Endothelial cell of umbilical vein (primary cell): ENCODE data around the gene ATP8A2. TPM values are rescaled to one million over a fixed set of nuclear protein-coding genes. Genes with fewer than 3 reads are reported as not detected.

ENCODE experiments used
- BruUV-seq: library from RNA; stranded (reverse); fragments of 400-500 nt; replicated peaks from 2 replicates; lab custom pipeline; 2021; lab: Mats Ljungman, UMichigan
- CTCF ChIA-PET: fragments of 300-600, 350-600 bp; sonication (Branson Sonifier 250); formaldehyde crosslinking; loops from one replicate; lab custom pipeline; 2021; ENCODE audit warnings: antibody characterized with exemption, inconsistent platforms; lab: Charles Lee
- POLR2A ChIA-PET: fragments of 300-600, 350-600 bp; sonication (Branson Sonifier 250); formaldehyde crosslinking; loops from one replicate; lab custom pipeline; 2021; ENCODE audit warnings: antibody characterized with exemption, inconsistent platforms; lab: Charles Lee
- DNase-seq: peaks from one replicate; pipeline ENCODE4 v3.0.0-alpha.2; 2011; ENCODE audit warnings: low read depth, low spot score
- FAIRE-seq: peaks from 2 replicates; lab custom pipeline; 2011; peaks lifted over from hg19 to GRCh38; lab: Jason Lieb, UNC
- H2AFZ ChIP-seq: 2 replicates; pipeline ENCODE4 v1.6.0; 2012; ENCODE audit warnings: low read depth, low read length, control low read depth, inconsistent platforms
- H3K27ac ChIP-seq: 2 replicates; pipeline ENCODE4 v1.5.1; 2011; ENCODE audit warnings: low read depth, mild to moderate bottlenecking, control low read depth, low read length, moderate library complexity; ENCODE audit not compliant: insufficient read depth
- H3K27me3 ChIP-seq, 2 experiments: 2 replicates each; pipeline versions ENCODE4 v1.6.0 to v1.6.1; 2011; ENCODE audit warnings: low read length in 2 of 2, mixed read lengths in 1 of 2; ENCODE audit not compliant: control insufficient read depth in 2 of 2, insufficient read depth in 2 of 2
- H3K36me3 ChIP-seq, 2 experiments: 2 replicates in 1 of 2; 3 replicates in 1 of 2; pipeline ENCODE4 v1.5.1; 2011; ENCODE audit warnings: low read length in 2 of 2, mild to moderate bottlenecking in 1 of 2, moderate library complexity in 1 of 2; ENCODE audit not compliant: control insufficient read depth in 2 of 2, insufficient read depth in 2 of 2; ENCODE audit errors: extremely low read depth in 1 of 2
- H3K4me1 ChIP-seq: 3 replicates; pipeline ENCODE4 v1.5.1; 2011; ENCODE audit warnings: mild to moderate bottlenecking, low read length; ENCODE audit not compliant: control insufficient read depth, insufficient read depth; ENCODE audit errors: extremely low read depth
- H3K4me2 ChIP-seq: 2 replicates; pipeline ENCODE4 v1.6.1; 2011; ENCODE audit warnings: low read length, control low read depth, mixed read lengths; ENCODE audit not compliant: insufficient read depth
- H3K4me3 ChIP-seq, 3 experiments: fragments of 200-600 bp in 1 of 3; sonication (generic), shearing (Covaris generic) in 1 of 3; replicated peaks in 1 of 3; 2 replicates each; pipeline ENCODE4 v1.5.1; 2011 to 2016; ENCODE audit warnings: control low read depth in 3 of 3, low read length in 3 of 3, mild to moderate bottlenecking in 2 of 3, inconsistent platforms in 1 of 3, low read depth in 1 of 3, moderate library complexity in 1 of 3; ENCODE audit not compliant: insufficient read depth in 1 of 3
- H3K79me2 ChIP-seq: 2 replicates; pipeline ENCODE4 v1.6.0; 2012; ENCODE audit warnings: low read length, inconsistent platforms; ENCODE audit not compliant: control insufficient read depth, insufficient read depth
- H3K9ac ChIP-seq: replicated peaks from 2 replicates; pipeline ENCODE3; 2011; ENCODE audit warnings: low read length, control low read depth; ENCODE audit not compliant: insufficient read depth; ENCODE audit errors: extremely low read depth
- H3K9me1 ChIP-seq: replicated peaks from 3 replicates; pipeline ENCODE4 v1.6.0; 2011; ENCODE audit warnings: mild to moderate bottlenecking, low read length; ENCODE audit not compliant: control insufficient read depth, insufficient read depth; ENCODE audit errors: extremely low read depth
- H3K9me3 ChIP-seq: replicated peaks from 2 replicates; pipeline ENCODE4 v1.5.1; 2012; ENCODE audit warnings: low read length, inconsistent platforms; ENCODE audit not compliant: control insufficient read depth, insufficient read depth
- H4K20me1 ChIP-seq: replicated peaks from 2 replicates; pipeline ENCODE3; 2011; ENCODE audit warnings: mild to moderate bottlenecking, low read length; ENCODE audit not compliant: control insufficient read depth, insufficient read depth; ENCODE audit errors: extremely low read depth
- EZH2 ChIP-seq: IDR thresholded peaks from 2 replicates; pipeline ENCODE4 v1.6.1; 2012; ENCODE audit warnings: borderline replicate concordance, low read depth, mild to moderate bottlenecking, moderate library complexity, low read length, inconsistent platforms; ENCODE audit not compliant: severe bottlenecking
- FOS ChIP-seq: IDR thresholded peaks from 2 replicates; pipeline ENCODE4 v1.6.1; 2011; ENCODE audit warnings: mild to moderate bottlenecking, low read length, moderate library complexity, borderline replicate concordance; ENCODE audit not compliant: insufficient read depth
- GATA2 ChIP-seq: IDR thresholded peaks from 2 replicates; pipeline ENCODE4 v1.7.0; 2011; ENCODE audit warnings: low read depth, mild to moderate bottlenecking, moderate library complexity, mixed read lengths, low read length; ENCODE audit not compliant: insufficient read length, insufficient read depth
- JUN ChIP-seq: IDR thresholded peaks from 2 replicates; pipeline ENCODE4 v1.6.1; 2011; ENCODE audit warnings: borderline replicate concordance, low read depth; ENCODE audit not compliant: insufficient read length, insufficient read depth
- MAX ChIP-seq: IDR thresholded peaks from 2 replicates; pipeline ENCODE4 v1.6.1; 2011; ENCODE audit not compliant: insufficient read depth, insufficient read length
- MYC ChIP-seq: IDR thresholded peaks from one replicate; pipeline ENCODE4 v1.6.1; 2011; ENCODE audit warnings: mild to moderate bottlenecking, low read depth, low read length
- POLR2A ChIP-seq: IDR thresholded peaks from 2 replicates; pipeline ENCODE4 v1.6.1; 2012; ENCODE audit warnings: low read depth, mild to moderate bottlenecking, control low read depth, low read length
- POLR2AphosphoS5 ChIP-seq: IDR thresholded peaks from 2 replicates; pipeline ENCODE4 v1.6.1; 2012; ENCODE audit warnings: low read depth, mild to moderate bottlenecking, control low read depth, low read length, moderate library complexity; ENCODE audit not compliant: insufficient read depth
- dilution Hi-C: fragments of 300-500 bp; cut with MboI; formaldehyde crosslinking; loops from one replicate; pipeline ENCODE4 v1.15.0; 2019; ENCODE audit warnings: low sequenced_read_pairs; ENCODE audit not compliant: extremely low pct_ligation_motif_present
- intact Hi-C: fragments of 100-400 bp; cut with micrococcal nuclease; formaldehyde crosslinking; loops from one replicate; pipeline ENCODE4 v1.10.0; 2022
- polyA plus RNA-seq, 4 experiments: library from polyadenylated mRNA; depleted of rRNA in 3 of 4; stranded (reverse) in 3 of 4; unstranded in 1 of 4; fragments of >200 nt; gene quantifications; 2 replicates each; pipeline versions ENCODE4 v1.2.1 to v1.2.3, GENCODE V29; 2011 to 2012; ENCODE audit warnings: missing spikeins in 1 of 4
- total RNA-seq: library from RNA; stranded (reverse); gene quantifications from 2 replicates; pipeline ENCODE4 v1.2.3, GENCODE V29; 2021
- TF ChIP-seq, protein P1 (sequence below), 2 donors: IDR thresholded peaks; 1 replicate in 1 of 2; 2 replicates in 1 of 2; pipeline ENCODE4 v1.5.1; 2011; ENCODE audit warnings: low read length in 2 of 2, mild to moderate bottlenecking in 2 of 2, moderate library complexity in 2 of 2, control low read depth in 1 of 2, inconsistent platforms in 1 of 2, low read depth in 1 of 2; ENCODE audit not compliant: insufficient read depth in 1 of 2; ENCODE audit errors: extremely low read depth in 1 of 2

The ATP8A2 gene
- total and polyA plus RNA-seq, 2 donors (not counting 3 experiments of a cell fraction or from before 2014, with no cell fraction given): 0.11 to 0.49 TPM

DNA sequence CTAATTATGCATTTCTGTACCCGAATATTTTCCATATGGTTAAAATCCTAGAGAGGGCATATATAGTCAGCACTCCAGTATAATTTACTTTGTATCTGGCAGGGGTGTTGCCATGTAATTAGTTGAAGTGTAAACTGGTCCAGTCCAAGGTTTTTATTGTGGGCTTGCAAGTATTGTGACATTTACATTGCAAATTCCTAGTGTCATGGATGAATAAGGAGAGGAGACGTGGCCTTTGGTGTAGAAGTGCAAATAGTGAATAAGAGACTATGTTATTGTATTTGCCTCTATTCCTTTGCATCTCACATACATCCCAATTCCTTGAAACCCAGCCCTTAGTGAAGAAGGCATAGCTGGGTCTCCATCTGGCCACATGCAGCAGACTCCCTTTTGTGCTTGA lies 330.6 kb downstream of the ATP8A2 start:
- dilution Hi-C loops: no loop called here
- H3K4me3 ChIP-seq: no peak overlapping the region
- H3K9me3 ChIP-seq: no peaks in the 10 kb centered on the region
- no peak for DNase-seq
- H4K20me1 ChIP-seq: no peaks in the 10 kb centered on the region
- CTCF ChIA-PET: interaction anchor here (0.9 kb wide), 1 partner anchor 13 kb away, joined by 3 read pairs; no protein-coding TSS in a partner anchor
- H2AFZ ChIP-seq: no peak overlapping the region
- no peak overlapping the region for H3K9ac ChIP-seq
- H3K27me3 ChIP-seq: peaks cover 0 to 5% of the 10 kb centered on the region in 2 experiments
- TF ChIP-seq MAX (no peak), POLR2A (no peak), EZH2 (no peak), POLR2AphosphoS5 (no peak), JUN (no peak), FOS (no peak), MYC (no peak), GATA2 (no peak)
- TF ChIP-seq, protein P1, sequence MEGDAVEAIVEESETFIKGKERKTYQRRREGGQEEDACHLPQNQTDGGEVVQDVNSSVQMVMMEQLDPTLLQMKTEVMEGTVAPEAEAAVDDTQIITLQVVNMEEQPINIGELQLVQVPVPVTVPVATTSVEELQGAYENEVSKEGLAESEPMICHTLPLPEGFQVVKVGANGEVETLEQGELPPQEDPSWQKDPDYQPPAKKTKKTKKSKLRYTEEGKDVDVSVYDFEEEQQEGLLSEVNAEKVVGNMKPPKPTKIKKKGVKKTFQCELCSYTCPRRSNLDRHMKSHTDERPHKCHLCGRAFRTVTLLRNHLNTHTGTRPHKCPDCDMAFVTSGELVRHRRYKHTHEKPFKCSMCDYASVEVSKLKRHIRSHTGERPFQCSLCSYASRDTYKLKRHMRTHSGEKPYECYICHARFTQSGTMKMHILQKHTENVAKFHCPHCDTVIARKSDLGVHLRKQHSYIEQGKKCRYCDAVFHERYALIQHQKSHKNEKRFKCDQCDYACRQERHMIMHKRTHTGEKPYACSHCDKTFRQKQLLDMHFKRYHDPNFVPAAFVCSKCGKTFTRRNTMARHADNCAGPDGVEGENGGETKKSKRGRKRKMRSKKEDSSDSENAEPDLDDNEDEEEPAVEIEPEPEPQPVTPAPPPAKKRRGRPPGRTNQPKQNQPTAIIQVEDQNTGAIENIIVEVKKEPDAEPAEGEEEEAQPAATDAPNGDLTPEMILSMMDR (IDR thresholded peaks at IDR 0.05; ENCODE audit: extremely low read depth in 1 of 2, insufficient read depth in 1 of 2, low read depth in 1 of 2, low read length in 2 of 2): no peak
- intact Hi-C loops: no loop called here
- no peaks in the 10 kb centered on the region for H3K9me1 ChIP-seq
- POLR2A ChIA-PET: no interaction called here
- no peak for FAIRE-seq
- H3K79me2 ChIP-seq: no peaks in the 10 kb centered on the region
- BruUV-seq: no TSS peak
- no peaks in the 10 kb centered on the region for H3K4me1 ChIP-seq
- no peak overlapping the region for H3K4me2 ChIP-seq
- H3K27ac ChIP-seq: no peak overlapping the region
- H3K36me3 ChIP-seq: no peaks in the 10 kb centered on the region
